Stimulated activated CD8-positive, alpha-beta memory T cell treated with anti-CD3 and anti-CD28 coated beads, Interleukin-15, amount 100 ng/mL, for 1 hour (primary cell): ENCODE results near the gene SH3BGR.
"Not testable (repeated sequence)": the region's sequence is repeated elsewhere in the genome, so short reads cannot be mapped to it uniquely, and the experiment has no call there.

Experiments used
- DNase-seq: peaks from one replicate; pipeline ENCODE4 v3.0.0-alpha.2; 2020; ENCODE audit warnings: low read depth

SH3BGR gene

DNA sequence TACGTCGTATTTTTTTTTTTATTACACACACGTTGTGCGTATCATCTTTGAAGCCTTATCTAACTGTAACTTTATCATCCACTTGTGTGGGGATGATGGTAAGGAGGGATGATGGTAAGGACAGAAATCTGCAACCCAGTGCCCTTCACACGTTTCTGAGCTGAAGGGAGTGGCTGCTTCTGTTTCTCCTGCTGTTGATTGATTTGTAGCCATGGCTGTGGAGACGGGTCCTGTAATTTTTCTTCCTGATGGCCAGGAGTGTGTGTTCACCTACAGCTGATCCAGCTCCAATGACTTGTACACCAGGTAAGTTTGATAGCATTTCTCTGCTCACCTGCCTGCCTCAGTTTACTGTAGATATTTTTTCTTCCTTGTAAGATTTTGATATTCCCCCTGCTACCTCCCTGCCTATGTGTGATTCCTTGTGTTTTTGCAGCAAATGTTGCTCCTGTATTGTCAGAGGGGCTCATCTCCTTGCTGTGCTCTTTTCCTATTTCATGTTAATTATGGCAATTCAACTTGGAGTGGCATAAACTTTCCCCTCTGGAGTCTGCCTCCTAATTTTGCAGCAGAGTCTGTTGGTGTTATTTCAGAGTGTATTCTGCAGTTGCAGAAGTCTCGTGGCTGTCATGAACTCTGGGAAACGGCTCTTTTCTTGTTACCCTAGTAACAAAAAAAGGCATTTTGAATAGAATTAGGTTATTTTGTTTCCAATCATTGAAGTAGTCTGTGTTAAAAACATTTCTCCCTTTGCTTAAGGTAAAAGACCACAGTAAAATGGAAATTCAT, 64.1 kb downstream of the SH3BGR start:
- DNase-seq = no peak

DNA sequence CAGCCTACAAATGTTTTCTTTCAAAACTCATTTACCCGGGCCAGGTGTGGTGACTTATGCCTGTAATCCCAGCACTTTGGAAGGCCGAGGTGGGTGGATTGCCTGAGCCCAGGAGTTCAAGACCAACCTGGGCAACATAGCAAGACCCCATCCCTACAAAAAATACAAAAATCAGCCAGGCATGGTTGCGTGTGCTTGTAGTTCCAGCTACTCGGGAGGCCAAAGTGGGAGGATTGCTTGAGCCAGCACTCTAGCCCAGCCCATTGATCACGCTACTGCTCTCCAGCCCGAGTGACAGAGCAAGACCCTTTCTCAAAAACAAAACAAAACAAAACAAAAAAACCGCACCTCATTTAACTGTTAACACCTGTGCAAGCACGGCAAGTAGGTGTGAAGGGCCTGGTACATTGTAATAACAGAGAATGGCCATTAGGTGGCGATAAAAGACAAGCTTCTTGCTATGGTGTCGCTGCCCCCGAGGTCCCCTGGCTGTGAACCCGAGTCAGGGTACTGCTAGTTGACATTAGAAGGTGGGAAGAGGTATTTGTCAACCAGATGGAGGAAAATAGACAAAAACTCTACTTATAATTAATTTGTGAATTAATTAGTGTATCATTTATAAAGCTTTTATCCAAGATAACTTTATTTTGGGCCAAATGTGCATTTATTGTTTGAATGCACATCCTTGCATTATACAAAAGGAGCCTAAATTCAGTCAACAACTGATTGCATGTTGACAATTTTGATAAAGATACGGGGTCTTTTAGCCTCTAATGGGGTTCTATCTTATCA, 66.5 kb downstream of the SH3BGR start:
- peak; percentile 7 for DNase-seq

DNA sequence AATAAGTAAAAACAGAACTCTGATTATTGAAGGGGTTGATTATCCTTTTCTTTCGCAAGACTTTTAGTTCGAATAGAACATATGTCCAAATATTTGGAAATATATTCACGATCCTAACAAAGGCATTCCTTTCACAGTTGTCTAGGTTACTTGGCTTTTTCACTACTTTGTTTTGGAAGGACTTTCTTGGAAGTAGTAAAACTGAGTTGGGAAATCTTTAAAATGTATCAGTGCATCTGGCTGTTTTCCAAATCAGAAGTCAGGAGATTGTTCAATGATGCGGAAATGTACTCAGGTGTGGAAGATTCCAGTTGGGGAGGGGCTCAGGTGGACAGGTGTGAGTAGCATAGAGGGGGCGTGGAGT, 67.1 kb downstream of the SH3BGR start:
- no peak for DNase-seq

DNA sequence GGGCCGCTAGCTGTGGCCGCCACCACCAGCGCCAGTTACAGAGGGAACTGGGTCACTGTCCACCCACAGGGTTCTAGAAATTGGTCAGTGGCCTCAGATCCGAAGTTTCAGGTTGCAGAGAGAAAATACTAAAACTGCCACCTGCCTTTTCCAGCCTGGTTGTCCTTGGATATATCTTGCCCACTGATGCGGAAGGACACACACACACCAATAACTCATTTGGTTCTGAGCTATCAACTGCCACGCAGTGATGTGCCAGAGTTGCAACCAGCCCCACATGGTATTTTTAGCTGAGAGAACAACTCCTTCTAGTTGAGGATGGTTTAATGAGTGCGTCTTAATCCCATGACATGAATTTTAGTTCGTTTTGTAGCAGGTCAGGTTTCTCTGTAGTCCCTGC, 68.1 kb downstream of the SH3BGR start:
- DNase-seq = no peak

DNA sequence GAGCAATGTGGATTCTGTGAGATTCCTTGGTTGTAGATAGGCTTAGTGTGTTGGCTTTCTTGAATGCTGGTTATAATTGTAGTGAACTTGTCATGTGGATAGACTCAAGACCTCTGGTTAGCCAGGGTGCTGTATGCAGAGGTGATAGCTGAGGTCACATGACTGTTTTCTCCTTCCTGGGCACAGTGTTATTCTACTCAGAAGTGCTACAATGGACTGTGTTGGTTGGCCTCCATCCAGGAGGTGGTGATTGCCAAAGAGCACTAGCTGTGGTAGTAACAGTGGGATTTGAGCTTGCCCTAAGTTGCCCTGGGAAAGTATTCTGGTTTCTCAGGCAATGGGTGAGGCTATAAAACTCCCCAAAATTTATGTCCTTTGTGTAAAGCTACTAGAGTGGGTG, 71.6 kb downstream of the SH3BGR start:
- DNase-seq = no peak

DNA sequence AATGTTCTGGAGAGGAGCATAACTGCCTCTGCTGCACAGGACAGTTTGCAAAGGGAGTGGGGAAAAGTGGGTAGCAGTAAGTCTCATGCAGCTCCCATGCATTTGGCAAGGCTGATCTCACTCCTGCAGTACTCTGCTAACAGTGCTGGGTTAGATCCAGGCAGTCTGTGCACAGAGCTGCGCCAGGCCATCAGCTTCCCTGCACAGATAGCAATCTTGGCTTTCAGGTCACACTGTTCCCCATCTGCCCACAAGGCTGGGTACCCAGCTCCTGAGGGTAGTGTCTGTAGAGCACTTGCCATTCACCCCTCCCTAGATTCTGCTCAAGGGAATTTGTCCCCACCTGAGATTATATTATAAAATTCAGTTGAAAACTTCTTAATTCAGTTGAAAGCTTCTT, 72.1 kb downstream of the SH3BGR start:
- no peak for DNase-seq

DNA sequence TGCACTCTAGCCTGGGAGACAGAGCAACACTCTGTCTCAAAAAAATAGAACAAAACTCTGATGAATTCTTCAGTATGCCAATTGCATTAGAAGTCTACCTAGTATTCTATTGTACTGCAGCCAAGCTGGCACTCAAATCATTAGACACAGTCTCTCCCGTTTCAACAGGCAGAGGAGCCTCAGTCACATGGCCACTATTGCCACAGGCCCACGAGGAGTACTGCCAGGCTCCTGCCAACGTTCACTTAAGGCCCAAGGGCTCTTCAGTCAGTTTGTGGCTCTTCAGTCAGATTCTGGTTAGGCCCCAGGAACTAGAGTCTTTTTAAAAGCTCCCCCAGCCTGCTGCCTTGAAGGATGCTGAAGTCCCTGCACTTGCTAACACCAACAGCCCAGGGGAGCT, 73.4 kb downstream of the SH3BGR start:
- DNase-seq = no peak

DNA sequence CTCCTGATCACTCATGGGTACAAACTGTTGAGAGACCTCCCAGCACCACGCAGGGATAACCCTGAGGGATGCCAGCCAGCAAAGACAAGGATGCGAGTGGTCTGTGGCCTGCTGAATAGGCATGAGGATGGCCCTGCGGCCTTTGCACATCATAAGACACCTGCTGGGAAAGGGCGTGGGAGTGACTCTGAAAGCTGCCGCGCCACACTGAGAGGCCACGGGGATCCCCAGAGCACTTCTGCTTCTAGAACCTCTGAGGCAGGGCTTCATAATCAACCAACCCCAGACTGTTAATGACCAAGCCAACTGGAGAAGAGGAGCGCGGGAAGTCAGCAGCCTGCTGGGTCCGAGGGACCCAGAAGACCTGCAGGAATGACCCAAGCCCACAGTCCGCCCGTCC, 73.8 kb downstream of the SH3BGR start:
- DNase-seq = no peak

DNA sequence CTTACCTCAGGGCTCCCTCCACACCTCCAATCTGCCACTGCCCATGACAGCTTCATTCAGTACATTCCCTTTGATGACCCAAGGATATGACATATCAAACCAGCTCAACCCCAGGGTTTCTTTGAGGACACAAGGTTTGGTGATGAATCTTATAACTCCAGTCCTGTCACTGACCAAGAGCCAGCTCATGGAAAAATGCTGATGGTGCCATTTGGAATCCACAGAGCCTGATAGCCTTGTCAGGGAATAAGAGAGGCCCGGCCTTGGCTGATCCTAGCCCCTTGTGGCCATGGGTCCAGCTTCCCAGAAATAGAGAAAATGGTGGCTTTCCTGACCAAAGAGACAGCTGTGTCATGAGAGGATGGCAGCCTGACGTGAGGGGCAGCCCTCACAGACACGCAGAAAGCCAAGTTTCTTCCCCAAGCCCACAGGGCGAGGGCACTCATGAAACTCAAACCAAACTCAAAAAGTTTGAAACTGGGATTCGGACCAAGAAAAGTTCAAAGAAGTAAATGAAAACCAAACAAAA, 75.4 kb downstream of the SH3BGR start:
- DNase-seq = no peak

DNA sequence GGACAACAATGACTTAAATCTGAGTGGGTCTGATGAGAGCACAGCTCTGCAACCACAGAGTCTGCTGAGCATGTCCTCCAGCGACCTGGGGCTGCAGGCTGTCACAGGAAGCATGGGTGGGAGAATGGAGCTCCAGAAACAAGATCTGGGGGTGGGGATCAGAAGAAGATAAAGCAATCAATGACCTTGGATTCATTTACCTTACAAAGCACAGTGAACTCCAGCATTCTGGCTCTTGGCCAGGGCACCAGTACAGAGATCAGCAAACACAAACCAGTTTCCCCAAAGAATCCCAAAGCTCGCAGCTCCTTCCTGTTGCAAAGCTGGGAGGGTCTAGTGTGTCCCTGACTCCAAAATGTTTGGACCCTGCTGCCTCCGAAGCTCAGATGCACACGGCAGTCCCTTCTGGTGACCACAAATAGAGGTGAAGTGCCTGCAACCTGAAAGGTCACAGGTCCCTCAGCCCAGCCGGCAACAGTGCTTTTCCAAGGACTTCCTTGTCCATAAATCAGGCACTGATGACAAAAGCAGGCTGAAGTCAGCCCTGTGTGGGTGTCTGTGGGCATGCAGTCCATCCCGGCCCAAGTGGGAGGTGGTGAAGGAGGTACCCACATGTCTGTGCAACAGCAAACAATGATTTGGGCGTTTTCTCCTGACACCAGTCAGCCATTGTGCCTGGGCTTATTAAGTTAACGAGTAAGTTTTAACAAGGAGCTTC, 76.1 kb downstream of the SH3BGR start:
- DNase-seq = no peak

DNA sequence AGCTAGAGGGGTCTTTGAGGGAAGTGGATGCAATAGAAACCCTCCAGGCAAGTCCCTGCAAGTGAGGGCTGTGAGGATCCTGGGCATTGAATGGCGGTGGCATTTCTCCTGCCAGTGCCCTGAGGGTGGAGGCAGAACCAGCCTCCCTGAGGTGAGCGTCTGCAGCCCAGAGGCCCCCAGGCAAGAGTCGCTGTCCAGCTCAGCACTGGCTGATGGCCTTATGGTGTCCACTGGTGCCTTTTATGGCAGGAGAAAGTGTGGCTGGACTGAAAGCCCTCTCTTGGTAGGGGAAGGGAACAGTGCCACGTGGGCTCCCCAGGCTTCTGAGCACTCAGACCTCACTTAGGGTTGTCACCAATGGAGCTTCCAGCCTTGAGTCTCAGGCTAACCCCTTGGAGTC, 77.3 kb downstream of the SH3BGR start:
- no peak for DNase-seq

DNA sequence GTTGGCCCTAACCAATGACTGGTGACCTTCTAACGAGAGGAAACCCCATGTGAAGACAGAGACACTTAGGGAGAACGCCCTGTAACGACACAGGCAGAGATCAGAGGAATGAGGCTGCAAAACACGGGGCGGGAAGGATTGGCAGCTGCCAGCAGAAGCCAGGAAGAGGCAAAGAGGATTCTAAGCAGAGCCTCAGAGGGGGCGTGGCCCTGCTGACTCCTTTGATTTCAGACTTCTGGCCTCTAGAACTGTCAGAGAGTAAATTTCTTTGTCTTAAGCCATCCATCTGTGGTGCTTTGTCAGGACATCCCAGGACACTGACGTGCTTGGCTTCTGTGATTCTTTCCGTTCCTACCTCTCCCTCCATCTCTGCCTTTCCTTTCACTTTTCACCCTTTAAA, 79.3 kb downstream of the SH3BGR start:
- DNase-seq = no peak

DNA sequence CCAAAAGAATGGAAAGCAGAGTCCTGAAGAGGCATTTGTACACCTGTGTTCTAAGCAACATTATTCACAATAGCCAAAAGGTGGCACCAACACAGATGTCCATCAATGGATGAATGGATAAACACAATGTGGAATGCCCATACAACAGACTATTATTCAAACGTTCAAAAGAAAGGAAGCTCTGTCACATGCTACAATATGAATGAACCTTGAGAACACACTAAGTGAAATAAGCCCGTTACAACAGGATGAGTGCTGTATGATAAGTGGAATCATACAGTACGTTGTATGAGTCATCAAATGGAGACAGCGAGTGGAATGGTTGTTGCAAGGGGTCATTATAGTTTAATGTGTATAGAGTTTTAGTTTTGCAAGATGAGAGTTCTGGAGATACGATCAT, 80.1 kb downstream of the SH3BGR start:
- no peak for DNase-seq

DNA sequence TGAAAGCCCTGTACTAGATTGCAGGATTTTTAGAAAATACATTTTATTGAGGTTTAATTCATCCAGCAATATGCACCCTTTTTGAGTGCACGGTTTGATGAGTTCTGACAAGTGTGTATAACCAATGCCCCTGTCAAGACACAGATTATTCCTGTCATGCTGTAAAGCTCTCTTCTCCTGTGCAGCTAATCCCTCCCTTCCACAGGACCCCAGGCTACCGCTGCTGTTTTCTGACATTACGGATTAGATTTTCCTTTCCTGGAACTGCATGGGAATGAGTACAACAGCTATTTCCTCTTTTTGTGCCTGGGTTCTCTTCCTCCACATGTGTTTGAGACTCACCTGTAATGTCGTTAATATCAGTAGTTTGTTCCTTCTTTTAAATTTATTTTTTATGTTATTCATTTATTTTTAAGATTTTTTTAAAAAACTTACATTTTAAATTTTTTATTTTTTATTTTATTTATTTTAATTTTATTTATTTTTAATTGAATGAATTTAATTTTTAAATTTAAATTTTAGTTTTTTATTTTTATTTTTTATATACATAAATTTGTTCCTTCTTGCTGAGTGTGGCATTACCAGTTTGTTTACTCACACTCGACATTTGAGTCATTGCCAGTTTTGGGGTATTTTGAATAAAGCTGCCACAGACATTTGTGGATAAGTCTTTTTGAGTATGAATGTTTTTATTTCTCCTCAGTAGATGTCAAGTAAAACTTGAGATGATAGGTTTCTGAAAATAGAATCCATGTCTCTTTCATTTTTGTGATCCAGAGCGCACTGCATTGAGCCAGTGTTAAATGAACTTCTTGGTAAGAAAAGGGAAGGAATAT, 82.0 kb downstream of the SH3BGR start:
- DNase-seq = no peak

DNA sequence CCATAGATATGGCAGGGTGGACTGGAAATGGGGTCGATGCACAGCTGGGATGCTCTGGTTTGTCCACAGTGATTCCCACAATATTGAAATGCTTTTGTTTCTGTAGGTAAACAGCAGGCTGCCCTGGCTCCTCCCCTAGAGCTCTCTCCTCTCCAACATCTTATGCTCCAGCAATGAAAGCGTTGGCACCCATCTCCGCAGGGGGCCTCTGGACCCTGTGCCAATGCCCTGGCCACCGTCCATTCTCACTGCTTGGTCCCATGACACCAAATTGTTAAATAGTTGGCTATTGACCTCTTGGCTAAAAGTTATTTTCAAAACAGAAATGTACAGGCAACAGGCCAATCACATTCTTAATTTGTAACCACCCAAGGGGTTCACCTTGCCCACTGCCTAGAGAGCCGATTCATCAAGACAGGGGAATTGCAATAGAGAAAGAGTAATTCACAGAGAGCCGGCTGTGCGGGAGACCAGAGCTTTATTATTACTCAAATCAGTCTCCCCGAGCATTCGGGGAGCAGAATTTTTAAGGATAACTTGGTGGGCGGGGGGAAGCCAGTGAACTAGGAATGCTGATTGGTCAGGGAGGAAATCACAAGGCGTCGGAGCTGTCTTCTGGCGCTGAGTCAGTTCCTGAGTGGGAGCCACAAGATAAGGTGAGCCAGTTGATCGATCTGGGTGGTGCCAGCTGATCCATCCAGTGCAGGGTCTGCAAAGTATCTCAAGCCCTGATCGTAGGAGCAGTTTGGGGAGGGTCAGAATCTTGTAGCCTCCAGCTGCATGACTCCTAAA, 84.1 kb downstream of the SH3BGR start:
- DNase-seq = no peak

DNA sequence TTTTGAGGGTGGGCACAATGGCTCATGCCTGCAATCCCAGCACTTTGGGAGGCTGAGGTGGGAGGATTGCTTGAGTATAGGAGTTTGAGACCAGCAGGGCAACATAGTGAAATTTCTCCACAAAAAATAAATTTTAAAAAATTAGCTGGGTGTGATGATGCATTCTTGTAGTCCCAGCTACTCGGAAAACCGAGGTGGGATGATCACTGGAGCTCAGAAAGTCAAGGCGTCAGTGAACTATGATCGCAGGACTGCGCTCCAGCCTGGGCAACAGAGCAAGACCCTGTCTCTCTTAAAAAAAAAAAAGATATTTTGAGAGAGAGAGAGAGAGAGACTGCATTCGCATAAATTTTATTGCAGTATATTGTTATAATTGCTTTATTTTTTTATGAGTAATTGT, 85.1 kb downstream of the SH3BGR start:
- no peak for DNase-seq

DNA sequence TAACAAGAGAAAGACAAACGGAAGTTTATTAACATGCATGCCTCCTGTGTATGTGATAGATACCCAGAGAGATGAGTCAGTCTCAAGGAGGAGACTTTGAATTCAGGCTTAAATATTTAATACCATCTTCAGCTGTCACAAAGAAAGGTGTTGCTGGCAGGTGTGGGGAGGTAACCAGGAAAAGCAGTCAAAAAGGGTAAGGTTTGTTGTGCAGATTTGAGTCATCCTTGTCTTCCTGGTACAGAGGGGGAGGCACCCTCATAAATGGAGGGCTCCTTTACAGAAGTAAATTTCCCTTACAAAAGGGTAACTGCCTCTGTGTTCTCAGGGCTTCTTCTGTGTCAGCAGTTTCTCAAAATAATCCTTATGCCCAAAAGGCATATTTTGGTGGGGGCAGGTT, 85.8 kb downstream of the SH3BGR start:
- DNase-seq = no peak

DNA sequence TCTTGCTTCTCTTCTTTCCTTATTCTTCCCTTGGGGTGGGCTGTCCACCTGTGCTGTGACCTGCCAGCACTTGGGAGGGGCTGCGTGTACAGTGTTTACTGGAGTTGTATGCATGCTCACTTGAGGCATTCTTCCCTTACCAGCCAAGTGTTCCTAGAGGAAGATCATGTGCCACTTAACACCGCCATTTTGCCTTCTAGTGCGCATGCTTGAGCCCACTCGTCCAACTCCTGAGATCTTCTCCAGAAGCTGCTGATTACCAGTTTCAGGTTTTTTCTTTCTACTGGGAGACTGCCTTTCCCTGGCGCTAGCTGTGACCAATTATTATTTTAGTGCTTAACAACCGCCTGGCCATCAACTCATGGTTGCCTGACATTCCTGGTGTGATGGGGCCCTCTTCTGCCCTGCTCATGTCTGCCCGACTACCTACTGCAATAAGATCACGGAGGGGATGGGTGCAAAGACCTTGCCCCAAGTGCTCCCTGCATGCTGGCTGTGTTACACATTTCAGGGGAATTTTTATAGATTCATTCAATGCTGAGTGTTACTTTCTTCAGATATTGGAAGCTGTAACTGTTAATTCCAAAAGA, 86.8 kb downstream of the SH3BGR start:
- DNase-seq = no peak

DNA sequence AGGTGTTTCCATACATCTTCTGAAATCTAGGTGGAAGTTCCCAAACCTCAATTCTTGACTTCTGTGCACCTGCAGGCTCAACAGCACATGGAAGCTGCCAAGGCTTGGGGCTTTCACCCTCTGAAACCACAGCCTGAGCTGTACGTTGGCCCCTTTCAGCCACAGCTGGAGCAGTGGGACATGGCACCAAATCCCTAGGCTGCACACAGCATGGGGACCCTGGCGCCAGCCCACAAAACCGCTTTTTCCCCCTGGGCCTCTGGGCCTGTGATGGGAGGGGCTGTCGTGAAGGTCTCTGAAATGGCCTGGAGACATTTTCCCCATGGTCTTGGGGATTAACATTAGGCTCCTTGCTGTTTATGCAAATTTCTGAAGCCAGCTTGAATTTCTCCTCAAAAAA, 88.6 kb downstream of the SH3BGR start:
- DNase-seq = not testable (repeated sequence)

DNA sequence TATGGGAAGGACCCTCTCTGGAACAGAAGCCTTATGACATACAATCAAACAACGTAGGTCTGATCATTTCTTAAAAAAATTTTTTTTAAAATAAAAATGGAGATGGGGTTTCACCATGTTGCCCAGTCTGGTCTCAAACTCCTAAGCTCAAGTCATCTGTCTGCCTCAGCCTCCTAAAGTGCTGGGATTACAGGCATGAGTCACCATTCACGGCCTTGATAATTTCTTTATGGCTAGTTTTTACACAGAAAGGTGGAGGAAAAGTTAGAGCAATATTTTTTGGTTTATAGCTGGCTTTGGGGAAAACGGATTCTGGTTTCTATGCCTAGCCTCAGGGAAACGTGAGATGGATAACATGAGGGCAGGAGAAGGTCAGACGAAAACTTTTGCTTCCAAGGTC, 91.0 kb downstream of the SH3BGR start:
- no peak for DNase-seq

DNA sequence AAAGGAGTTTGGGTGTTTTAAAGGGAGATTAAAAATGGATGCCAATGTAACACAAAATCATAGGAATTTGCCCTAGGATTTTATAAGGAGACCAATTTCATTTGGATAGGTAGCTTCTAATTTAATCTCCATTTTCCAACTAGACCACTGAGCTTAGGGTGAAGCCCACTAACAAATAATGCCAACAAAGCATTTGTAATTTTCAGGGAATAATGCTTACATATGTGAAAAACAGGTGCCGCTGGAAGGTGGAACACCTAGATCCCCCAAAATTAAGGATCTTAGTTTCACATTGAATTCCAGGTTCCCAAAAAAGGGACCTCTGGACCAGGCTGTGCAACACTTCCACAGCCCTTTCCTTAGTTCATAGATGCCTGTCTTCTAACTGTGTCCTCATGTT, 94.8 kb downstream of the SH3BGR start:
- DNase-seq = no peak
